Spleen (tissue), 7 donors: ENCODE measurements around the gene TCF19.
"Not testable (repeated sequence)": the region's sequence is repeated elsewhere in the genome, so short reads cannot be mapped to it uniquely, and the experiment has no call there.

Experiments
- CTCF ChIP-seq, 11 experiments: fragments of 200-600 bp in 7 of 11; fragments of 450-650 bp in 4 of 11; sonication (generic) in 4 of 11; IDR thresholded peaks in 8 of 11; conservative IDR thresholded peaks in 3 of 11; 1 replicate in 7 of 11; 2 replicates in 4 of 11; pipeline versions ENCODE4 v1.4.0 to v1.8.0; 2016 to 2021; ENCODE audit warnings: antibody characterized with exemption in 11 of 11, inconsistent platforms in 4 of 11, mild to moderate bottlenecking in 1 of 11
- POLR2A ChIP-seq, 3 donors: fragments of 450-650 bp; IDR thresholded peaks; one replicate each; pipeline ENCODE4 v1.5.1; 2017; ENCODE audit warnings: antibody characterized with exemption in 3 of 3, mild to moderate bottlenecking in 1 of 3
- POLR2AphosphoS5 ChIP-seq, 3 donors: sonication (generic); formaldehyde crosslinking; IDR thresholded peaks; one replicate each; pipeline ENCODE4 v1.5.1; 2017; ENCODE audit warnings: antibody characterized with exemption in 3 of 3
- donor health status: DM: no; HTN: no; CAD: no; lungs with moderate emphysema.
- donor health status: DM: no; HTN: no; CAD: no.
- donor health status: DM: no; HTN: no; CAD: no.

GRCh38 chr6:31183287-31183686 lies 24.9 kb downstream of the TCF19 start:
- TF ChIP-seq POLR2A (IDR thresholded peaks at IDR 0.05); CTCF (IDR thresholded peaks at IDR 0.05 in 8 of 11, conservative IDR thresholded peaks at IDR 0.05 in 3 of 11); POLR2AphosphoS5 (IDR thresholded peaks at IDR 0.05): not testable (repeated sequence)
